Activated CD4-positive, alpha-beta T cell treated with anti-CD3 and anti-CD28 coated beads, Interleukin-2, amount 10 ng/mL, durations not matched to agents 24 days and 14 days (primary cell): Measurements from ENCODE around the gene NPC1. TPM values are rescaled to one million over a fixed set of nuclear protein-coding genes. Genes with fewer than 3 reads are reported as not detected.

Experiments used
- DNase-seq: peaks from one replicate; pipeline ENCODE4 v3.0.0; 2022
- H3K27ac Mint-ChIP-seq: one replicate; pipeline ENCODE4 v1.8.0; 2022; ENCODE audit warnings: mild to moderate bottlenecking, mixed read lengths
- H3K27me3 Mint-ChIP-seq: one replicate; pipeline ENCODE4 v1.8.0; 2022; ENCODE audit warnings: mixed read lengths
- H3K36me3 Mint-ChIP-seq: one replicate; pipeline ENCODE4 v1.8.0; 2022; ENCODE audit warnings: low read depth, mild to moderate bottlenecking, mixed read lengths
- H3K4me1 Mint-ChIP-seq: one replicate; pipeline ENCODE4 v1.8.0; 2021; ENCODE audit warnings: mixed read lengths
- H3K4me3 Mint-ChIP-seq: one replicate; pipeline ENCODE4 v1.8.0; 2022; ENCODE audit warnings: mild to moderate bottlenecking, moderate library complexity, mixed read lengths
- H3K9me3 Mint-ChIP-seq: one replicate; pipeline ENCODE4 v1.8.0; 2021; ENCODE audit warnings: mixed read lengths
- intact Hi-C: fragments of 100-400 bp; cut with micrococcal nuclease; formaldehyde crosslinking; loops from one replicate; pipeline ENCODE4 v1.15.1; 2023
- total RNA-seq: library from RNA; stranded (reverse); gene quantifications from 2 replicates; pipeline ENCODE4 v1.2.3, GENCODE V29; 2022

NPC1 gene
- total RNA-seq, 1 donor from 2014 or later = 29.9 TPM

DNA sequence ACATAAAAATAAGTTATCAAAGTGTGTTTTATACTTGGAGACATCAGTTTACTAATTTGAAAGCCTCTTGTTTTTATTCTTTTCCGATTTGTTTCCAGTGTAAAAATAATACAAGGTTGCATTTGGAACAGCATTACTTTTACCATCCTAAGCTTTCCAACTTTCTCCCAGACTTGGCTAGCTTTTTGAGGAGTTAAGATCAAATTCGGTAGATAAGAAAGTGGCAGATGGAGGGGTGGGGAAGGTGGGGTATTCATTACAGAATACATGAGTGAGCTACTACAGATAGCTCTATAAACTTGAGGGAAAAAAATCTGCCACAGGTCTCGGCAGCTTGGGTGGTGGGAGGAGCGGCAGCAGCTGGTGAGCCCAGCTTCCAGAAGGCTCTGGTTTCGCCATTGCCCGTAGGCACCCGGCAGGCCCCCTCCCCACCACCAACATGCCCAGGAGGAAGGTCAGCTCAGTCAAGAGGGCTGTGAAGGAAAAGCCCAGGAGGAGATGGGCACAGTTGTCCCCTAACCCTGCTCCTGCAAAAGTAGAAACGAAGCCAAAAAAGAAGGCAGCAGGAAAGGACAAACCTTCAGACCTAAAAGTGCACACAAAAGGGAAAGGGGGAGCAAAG, 101.6 kb downstream of the NPC1 start:
- Mint-ChIP-seq H3K9me3 (no peaks in the 10 kb centered on the region), H3K27me3 (no peaks in the 10 kb centered on the region), H3K4me1 (peaks cover 17% of the 10 kb centered on the region), H3K27ac (no peak overlapping the region), H3K4me3 (no peak overlapping the region), H3K36me3 (peaks cover 24% of the 10 kb centered on the region)
- no peak for DNase-seq
- intact Hi-C loops = no loop called here

Other genes with a start within 250 kb of the NPC1 start
- gene RIOK3, start 133.2 kb downstream of the NPC1 start, total RNA-seq = 46.7 and 53.3 TPM in 2 replicates
- gene RMC1, start 83.0 kb downstream of the NPC1 start, total RNA-seq = 51.0 and 52.8 TPM in 2 replicates
- gene ANKRD29, start 76.4 kb upstream of the NPC1 start, total RNA-seq = not detected in 2 replicates
- gene LAMA3, start 102.9 kb upstream of the NPC1 start, total RNA-seq = not detected in 2 replicates